GM12878 (cell line): ENCODE results near the gene COG4. TPM values are rescaled to one million over a fixed set of nuclear protein-coding genes. Genes with fewer than 3 reads are reported as not detected.

ENCODE experiments used
- ATAC-seq: fragments of 200-7000 bp; cut with Tn5 transposase; 3 replicates; pipeline ENCODE4 v1.9.1; 2020; ENCODE audit warnings: mild to moderate bottlenecking, moderate library complexity
- BruUV-seq: library from RNA; stranded (reverse); fragments of 400-500 nt; replicated peaks from 2 replicates; lab custom pipeline; 2021; lab: Mats Ljungman, UMichigan
- CTCF ChIA-PET: fragments of 300-600 bp; sonication (Branson Sonifier 250); formaldehyde crosslinking; extraction: SDS; loops from one replicate; lab custom pipeline; 2021; ENCODE audit warnings: inconsistent platforms; lab: Yijun Ruan, JAX
- POLR2A ChIA-PET: fragments of 350-600 bp; formaldehyde crosslinking; extraction: SDS; loops from one replicate; lab custom pipeline; 2021; ENCODE audit warnings: inconsistent platforms; lab: Charles Lee
- RAD21 ChIA-PET: fragments of 300-600 bp; sonication (Branson Sonifier 250); formaldehyde crosslinking; loops from one replicate; lab custom pipeline; 2023; ENCODE audit warnings: antibody characterized with exemption; ENCODE audit not compliant: unreplicated experiment; lab: Charles Lee
- SMC1A ChIA-PET: fragments of 300-600 bp; sonication (Branson Sonifier 250); formaldehyde crosslinking; loops from one replicate; lab custom pipeline; 2023; ENCODE audit not compliant: unreplicated experiment, uncharacterized antibody; lab: Charles Lee
- DNase-seq: peaks from one replicate; pipeline ENCODE4 v3.0.0-alpha.2; 2011; ENCODE audit warnings: low read depth, low spot score
- FAIRE-seq: peaks from 3 replicates; lab custom pipeline; 2011; peaks lifted over from hg19 to GRCh38; lab: Jason Lieb, UNC
- H2AFZ ChIP-seq: 2 replicates; pipeline ENCODE4 v1.6.0; 2011; ENCODE audit warnings: low read depth, low read length, control low read depth; ENCODE audit not compliant: control insufficient read depth
- H3K27ac ChIP-seq: 2 replicates; pipeline ENCODE4 v1.5.1; 2011; ENCODE audit warnings: control low read depth; ENCODE audit not compliant: control insufficient read depth, insufficient read depth
- H3K27me3 ChIP-seq, 2 experiments: replicated peaks in 1 of 2; 2 replicates each; pipeline versions ENCODE4 v1.6.0 to v1.6.1; 2011; ENCODE audit warnings: low read length in 1 of 2; ENCODE audit not compliant: control insufficient read depth in 2 of 2, insufficient read depth in 2 of 2
- H3K36me3 ChIP-seq, 2 experiments: 2 replicates each; pipeline ENCODE4 v1.5.1; 2011; ENCODE audit warnings: low read length in 1 of 2; ENCODE audit not compliant: control insufficient read depth in 2 of 2, insufficient read depth in 2 of 2
- H3K4me1 ChIP-seq: 2 replicates; pipeline ENCODE4 v1.6.1; 2011; ENCODE audit warnings: mild to moderate bottlenecking, low read length, moderate library complexity, mixed read lengths; ENCODE audit not compliant: control insufficient read depth, insufficient read depth
- H3K4me2 ChIP-seq: 2 replicates; pipeline ENCODE4 v1.6.0; 2011; ENCODE audit warnings: control low read depth; ENCODE audit not compliant: control insufficient read depth, insufficient read depth
- H3K4me3 ChIP-seq: fragments of 200-600 bp; sonication (generic); 2 replicates; pipeline ENCODE4 v1.5.1; 2016
- H3K79me2 ChIP-seq: 2 replicates; pipeline ENCODE4 v1.6.0; 2011; ENCODE audit warnings: low read length; ENCODE audit not compliant: control insufficient read depth, insufficient read depth
- H3K9ac ChIP-seq: 2 replicates; pipeline ENCODE4 v1.8.0; 2011; ENCODE audit warnings: low read length, control low read depth, mixed read lengths; ENCODE audit not compliant: control insufficient read depth, insufficient read depth
- H3K9me3 ChIP-seq: replicated peaks from 3 replicates; pipeline ENCODE4 v1.5.1; 2011; ENCODE audit warnings: mild to moderate bottlenecking, low read length; ENCODE audit not compliant: control insufficient read depth, insufficient read depth
- H4K20me1 ChIP-seq: 2 replicates; pipeline ENCODE4 v1.6.0; 2011; ENCODE audit not compliant: control insufficient read depth, insufficient read depth
- ATF7 ChIP-seq: fragments of 450-650 bp; IDR thresholded peaks from 2 replicates; pipeline ENCODE4 v1.6.1; 2016; ENCODE audit warnings: low read depth, mild to moderate bottlenecking
- HDAC2 ChIP-seq: fragments of 200-600 bp; sonication (generic); IDR thresholded peaks from 2 replicates; pipeline ENCODE4 v1.6.1; 2017
- JUND ChIP-seq: IDR thresholded peaks from 2 replicates; pipeline ENCODE4 v1.6.1; 2012; ENCODE audit warnings: low read depth, mild to moderate bottlenecking, low read length, improper control_type of control experiment, moderate library complexity
- KLF5 ChIP-seq: fragments of 450-650 bp; IDR thresholded peaks from 2 replicates; pipeline ENCODE4 v1.6.1; 2014; ENCODE audit warnings: mild to moderate bottlenecking; ENCODE audit not compliant: partially characterized antibody
- MXI1 ChIP-seq: fragments of 150-350 bp; IDR thresholded peaks from 2 replicates; pipeline ENCODE4 v1.6.1; 2011; ENCODE audit warnings: low read depth, mild to moderate bottlenecking, inconsistent platforms, low read length, improper control_type of control experiment
- SIX5 ChIP-seq: IDR thresholded peaks from 2 replicates; pipeline ENCODE4 v1.6.1; 2011; ENCODE audit warnings: mild to moderate bottlenecking, low read depth, low read length, moderate library complexity; ENCODE audit not compliant: severe bottlenecking
- SMC3 ChIP-seq: IDR thresholded peaks from 2 replicates; pipeline ENCODE4 v1.6.1; 2011; ENCODE audit warnings: low read length, improper control_type of control experiment, borderline replicate concordance
- SP1 ChIP-seq: IDR thresholded peaks from one replicate; pipeline ENCODE4 v1.6.1; 2011; ENCODE audit warnings: low read depth, low read length
- TBL1XR1 ChIP-seq: IDR thresholded peaks from 2 replicates; pipeline ENCODE4 v1.6.1; 2012; ENCODE audit warnings: low read depth, low read length, improper control_type of control experiment
- WGBS: methylation state at CpG from one replicate; pipeline ENCODE4 v1.1.6; 2016; ENCODE audit warnings: low lambda C conversion rate; ENCODE audit not compliant: insufficient replicate concordance, insufficient coverage; ENCODE audit errors: missing lambda C conversion rate; 5-methylcytosine and 5-hydroxymethylcytosine counted together
- in situ Hi-C: fragments of 300-500 bp; cut with MboI; formaldehyde crosslinking; loops from 9 replicates; pipeline ENCODE4 v1.14.3; 2018; ENCODE audit warnings: mixed read lengths
- intact Hi-C: fragments of 100-400 bp; cut with micrococcal nuclease; formaldehyde crosslinking; loops from one replicate; pipeline ENCODE4 v1.14.2; 2022; ENCODE audit not compliant: unreplicated experiment
- polyA plus RNA-seq, 11 experiments: library from polyadenylated mRNA; depleted of rRNA in 4 of 11; unstranded in 6 of 11; stranded (reverse) in 5 of 11; fragments of >200 nt; fragmentation: Nextera tagmentation in 4 of 11; fragmentation: Illumina TruSeq in 1 of 11; extraction: Ambion mirVana in 4 of 11; extraction: Trizol in 1 of 11; gene quantifications; 1 replicate in 1 of 11; 2 replicates in 10 of 11; pipeline versions ENCODE4 v1.2.1 to v1.2.3, GENCODE V29; 2011 to 2016; ENCODE audit warnings: inconsistent platforms in 2 of 11, missing spikeins in 2 of 11, low read depth in 1 of 11
- total RNA-seq, 4 experiments: library from RNA; depleted of rRNA in 3 of 4; stranded (reverse); fragments of >200 nt in 3 of 4; fragmentation: Illumina TruSeq in 1 of 4; extraction: Trizol in 1 of 4; gene quantifications; 2 replicates each; pipeline versions ENCODE4 v1.2.1 to v1.2.3, GENCODE V29; 2013 to 2021
- TF ChIP-seq, protein P1 (sequence below): IDR thresholded peaks from 2 replicates; pipeline ENCODE4 v1.6.1; 2011; ENCODE audit warnings: low read depth, low read length, improper control_type of control experiment, borderline replicate concordance
- TF ChIP-seq, protein P2 (sequence below): IDR thresholded peaks from 2 replicates; pipeline ENCODE4 v1.6.1; 2012; ENCODE audit warnings: low read depth, low read length, improper control_type of control experiment
- TF ChIP-seq, protein P3 (sequence below): IDR thresholded peaks from 2 replicates; pipeline ENCODE4 v1.6.1; 2011; ENCODE audit warnings: low read depth, mild to moderate bottlenecking, low read length, moderate library complexity, borderline replicate concordance; ENCODE audit errors: extremely low read depth

Gene COG4
- total and polyA plus RNA-seq, 10 of the 15 experiments (the other 5 are each of a cell fraction or from before 2014, with no cell fraction given), result 7.0 to 57.7 (median 33.0) TPM

DNA sequence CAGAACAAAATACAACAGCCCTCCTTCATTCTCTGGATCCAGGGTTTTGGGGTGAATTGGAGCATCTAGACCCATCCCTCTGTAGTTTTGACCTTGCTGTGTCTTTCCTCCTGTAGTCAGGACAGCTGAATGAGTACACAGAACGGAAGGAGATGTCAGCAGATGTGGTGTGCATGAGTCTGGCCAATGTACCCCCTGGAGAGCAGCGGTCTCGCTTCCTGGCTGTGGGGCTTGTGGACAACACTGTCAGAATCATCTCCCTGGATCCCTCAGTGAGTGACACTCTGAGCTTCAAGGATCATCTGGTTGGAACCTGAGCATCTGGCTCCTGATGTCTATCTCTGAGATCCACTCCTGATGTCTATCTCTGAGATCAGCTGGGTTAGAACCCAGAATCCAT lies 32.7 kb upstream of the COG4 start:
- POLR2A ChIA-PET, result interaction anchor here (1.3 kb wide), 1 partner anchor 10 kb away, joined by 10 read pairs; no protein-coding TSS in a partner anchor

DNA sequence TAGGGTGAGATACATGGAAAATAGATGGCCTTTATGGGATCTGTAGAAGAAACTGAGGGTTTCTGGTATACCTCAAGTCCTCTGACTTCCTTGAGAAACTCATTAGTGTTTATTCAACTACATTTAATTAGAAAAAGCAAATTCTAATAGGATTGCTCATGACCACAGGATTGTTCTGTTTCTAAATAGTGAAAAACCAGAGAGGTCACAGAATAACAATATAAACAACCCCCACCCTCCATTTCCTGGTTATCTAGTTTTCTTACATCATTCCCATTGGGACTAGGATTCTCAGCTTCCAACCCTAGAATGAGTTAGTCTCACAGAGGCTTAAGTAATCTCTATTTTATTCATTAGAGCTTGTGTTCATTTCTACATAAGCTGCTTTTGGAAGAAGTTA lies 30.3 kb upstream of the COG4 start:
- POLR2A ChIA-PET, result interaction anchor here (0.5 to 0.7 kb wide), 2 partner anchors 17 to 142 kb away, joined by 3 read pairs; no protein-coding TSS in a partner anchor
- intact Hi-C loops, result no loop called here

More for the DNA sequence above, 32.7 kb upstream of the COG4 start:
- SMC1A ChIA-PET, result interaction anchor here (1.0 to 1.6 kb wide), 3 partner anchors 11 to 47 kb away, joined by 3 to 6 read pairs (median 3); no protein-coding TSS in a partner anchor
- no peaks in the 10 kb centered on the region for H3K4me1 ChIP-seq
- CTCF ChIA-PET, result no interaction called here
- no peak overlapping the region for H2AFZ ChIP-seq
- no peaks in the 10 kb centered on the region for H3K27me3 ChIP-seq
- no peaks in the 10 kb centered on the region for H3K79me2 ChIP-seq
- no peak overlapping the region for H3K4me2 ChIP-seq
- peaks cover 3% of the 10 kb centered on the region; the same call in 1 of the 2 replicates for H4K20me1 ChIP-seq
- intact Hi-C loops, result no loop called here
- H3K4me3 ChIP-seq, result no peak overlapping the region
- H3K9me3 ChIP-seq, result no peaks in the 10 kb centered on the region
- H3K9ac ChIP-seq, result no peak overlapping the region
- DNase-seq, result no peak
- 78% methylated on average over 3 of the region's 3 CpGs for WGBS
- no peak overlapping the region for H3K27ac ChIP-seq
- no TSS peak for BruUV-seq
- TF ChIP-seq KLF5, result no peak
- TF ChIP-seq, protein P1, sequence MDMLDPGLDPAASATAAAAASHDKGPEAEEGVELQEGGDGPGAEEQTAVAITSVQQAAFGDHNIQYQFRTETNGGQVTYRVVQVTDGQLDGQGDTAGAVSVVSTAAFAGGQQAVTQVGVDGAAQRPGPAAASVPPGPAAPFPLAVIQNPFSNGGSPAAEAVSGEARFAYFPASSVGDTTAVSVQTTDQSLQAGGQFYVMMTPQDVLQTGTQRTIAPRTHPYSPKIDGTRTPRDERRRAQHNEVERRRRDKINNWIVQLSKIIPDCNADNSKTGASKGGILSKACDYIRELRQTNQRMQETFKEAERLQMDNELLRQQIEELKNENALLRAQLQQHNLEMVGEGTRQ, result no peak
- TF ChIP-seq SIX5, result no peak
- TF ChIP-seq HDAC2, result no peak
- TF ChIP-seq SMC3, result 0 out of 2 replicates have a peak, but pooled peaks have one; percentile 1
- no peak for TF ChIP-seq TBL1XR1
- TF ChIP-seq, all 136 proteins: peak for 1
- RAD21 ChIA-PET, result no interaction called here
- in situ Hi-C loops, result no loop called here
- ATAC-seq, result no peak
- peaks cover 40 to 48% of the 10 kb centered on the region in 2 experiments for H3K36me3 ChIP-seq
- no peak for FAIRE-seq

More for the DNA sequence above, 30.3 kb upstream of the COG4 start:
- H3K4me1 ChIP-seq, result no peaks in the 10 kb centered on the region
- no peak for TF ChIP-seq SP1
- no peak for TF ChIP-seq JUND
- TF ChIP-seq, protein P2, sequence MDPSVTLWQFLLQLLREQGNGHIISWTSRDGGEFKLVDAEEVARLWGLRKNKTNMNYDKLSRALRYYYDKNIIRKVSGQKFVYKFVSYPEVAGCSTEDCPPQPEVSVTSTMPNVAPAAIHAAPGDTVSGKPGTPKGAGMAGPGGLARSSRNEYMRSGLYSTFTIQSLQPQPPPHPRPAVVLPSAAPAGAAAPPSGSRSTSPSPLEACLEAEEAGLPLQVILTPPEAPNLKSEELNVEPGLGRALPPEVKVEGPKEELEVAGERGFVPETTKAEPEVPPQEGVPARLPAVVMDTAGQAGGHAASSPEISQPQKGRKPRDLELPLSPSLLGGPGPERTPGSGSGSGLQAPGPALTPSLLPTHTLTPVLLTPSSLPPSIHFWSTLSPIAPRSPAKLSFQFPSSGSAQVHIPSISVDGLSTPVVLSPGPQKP, result no peak
- TF ChIP-seq, protein P3, sequence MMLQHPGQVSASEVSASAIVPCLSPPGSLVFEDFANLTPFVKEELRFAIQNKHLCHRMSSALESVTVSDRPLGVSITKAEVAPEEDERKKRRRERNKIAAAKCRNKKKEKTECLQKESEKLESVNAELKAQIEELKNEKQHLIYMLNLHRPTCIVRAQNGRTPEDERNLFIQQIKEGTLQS, result no peak
- TF ChIP-seq ATF7, result no peak
- TF ChIP-seq MXI1, result no peak
- RAD21 ChIA-PET, result interaction anchor here (0.7 kb wide), 1 partner anchor 9 kb away, joined by 3 read pairs; no protein-coding TSS in a partner anchor
- no peak overlapping the region for H3K9ac ChIP-seq
- DNase-seq, result no peak
- no peaks in the 10 kb centered on the region for H3K27me3 ChIP-seq
- no peak overlapping the region for H3K4me2 ChIP-seq
- BruUV-seq, result no TSS peak
- no peak overlapping the region for H3K4me3 ChIP-seq
- H3K9me3 ChIP-seq, result no peaks in the 10 kb centered on the region
- no peak for FAIRE-seq
- in situ Hi-C loops, result no loop called here
- CTCF ChIA-PET, result interaction anchor here (1.2 to 1.9 kb wide), 5 partner anchors 8 to 98 kb away, joined by 3 to 4 read pairs (median 4); no protein-coding TSS in a partner anchor
- H3K36me3 ChIP-seq, result peaks cover 39 to 51% of the 10 kb centered on the region in 2 experiments
- peaks cover 4% of the 10 kb centered on the region for H3K79me2 ChIP-seq
- H3K27ac ChIP-seq, result no peak overlapping the region
- no peak overlapping the region for H2AFZ ChIP-seq
- SMC1A ChIA-PET, result interaction anchor here (0.7 kb wide), 1 partner anchor 137 kb away, joined by 3 read pairs; no protein-coding TSS in a partner anchor
- peaks cover 6% of the 10 kb centered on the region; the same call in 1 of the 2 replicates for H4K20me1 ChIP-seq
- ATAC-seq, result no peak
